GM23338 (cell line): ENCODE measurements around the gene GDA. TPM values are rescaled to one million over a fixed set of nuclear protein-coding genes. Genes with fewer than 3 reads are reported as not detected.

Experiments
- ATAC-seq: fragments of 200-7000 bp; cut with Tn5 transposase; 3 replicates; pipeline ENCODE4 v1.9.1; 2020
- DNase-seq: peaks from one replicate; pipeline ENCODE4 v3.0.0-alpha.2; 2015; ENCODE audit warnings: low spot score
- H2AFZ ChIP-seq: fragments of 200-600 bp; sonication (generic); 2 replicates; pipeline ENCODE4 v1.8.0; 2016; ENCODE audit warnings: antibody characterized with exemption, mild to moderate bottlenecking, moderate library complexity
- H3F3A ChIP-seq: fragments of 200-600 bp; sonication (generic); replicated peaks from 2 replicates; pipeline ENCODE4 v1.8.0; 2017; ENCODE audit warnings: antibody characterized with exemption, mixed run types, low read depth
- H3K27ac ChIP-seq: fragments of 200-600 bp; sonication (generic); 2 replicates; pipeline ENCODE4 v1.6.1; 2016; ENCODE audit warnings: low read depth
- H3K27me3 ChIP-seq: fragments of 200-600 bp; sonication (generic); 2 replicates; pipeline ENCODE4 v1.8.0; 2016; ENCODE audit warnings: mild to moderate bottlenecking, mixed run types, moderate library complexity; ENCODE audit not compliant: insufficient read depth
- H3K36me3 ChIP-seq: fragments of 200-600 bp; sonication (generic); 2 replicates; pipeline ENCODE4 v1.8.0; 2016; ENCODE audit warnings: mild to moderate bottlenecking; ENCODE audit not compliant: insufficient read depth
- H3K4me1 ChIP-seq: fragments of 200-600 bp; sonication (generic); 2 replicates; pipeline ENCODE4 v1.8.0; 2016; ENCODE audit warnings: mild to moderate bottlenecking, moderate library complexity; ENCODE audit not compliant: insufficient read depth
- H3K4me2 ChIP-seq: fragments of 200-600 bp; sonication (generic); 2 replicates; pipeline ENCODE4 v1.7.1; 2017; ENCODE audit warnings: mixed run types
- H3K4me3 ChIP-seq: fragments of 200-600 bp; sonication (generic); 2 replicates; pipeline ENCODE4 v1.6.1; 2016; ENCODE audit warnings: mixed run types
- H3K79me2 ChIP-seq: fragments of 200-600 bp; sonication (generic); replicated peaks from 2 replicates; pipeline ENCODE4 v1.8.0; 2017; ENCODE audit warnings: mild to moderate bottlenecking; ENCODE audit not compliant: insufficient read depth
- H3K9me2 ChIP-seq: fragments of 200-600 bp; sonication (generic); 2 replicates; pipeline ENCODE4 v1.8.0; 2017; ENCODE audit not compliant: insufficient read depth
- H4K20me1 ChIP-seq: fragments of 200-600 bp; sonication (generic); replicated peaks from 2 replicates; pipeline ENCODE4 v1.8.0; 2017; ENCODE audit warnings: mild to moderate bottlenecking; ENCODE audit not compliant: insufficient read depth
- H3K27ac Mint-ChIP-seq: 2 replicates; pipeline ENCODE4 v1.8.0; 2020; ENCODE audit warnings: inconsistent platforms, mild to moderate bottlenecking, moderate library complexity, mixed read lengths
- H3K27me3 Mint-ChIP-seq: 3 replicates; pipeline ENCODE4 v1.8.0; 2022; ENCODE audit warnings: low read depth, mild to moderate bottlenecking, moderate library complexity, mixed read lengths, inconsistent platforms; ENCODE audit not compliant: insufficient read depth, poor library complexity
- H3K36me3 Mint-ChIP-seq: 3 replicates; pipeline ENCODE4 v1.8.0; 2021; ENCODE audit warnings: low read depth, mild to moderate bottlenecking, inconsistent platforms, moderate library complexity, mixed read lengths
- H3K4me1 Mint-ChIP-seq: 3 replicates; pipeline ENCODE4 v1.8.0; 2020; ENCODE audit warnings: mild to moderate bottlenecking, inconsistent platforms, mixed read lengths
- H3K4me3 Mint-ChIP-seq: 3 replicates; pipeline ENCODE4 v1.8.0; 2021; ENCODE audit warnings: moderate library complexity, mild to moderate bottlenecking, inconsistent platforms, mixed read lengths
- H3K9me3 Mint-ChIP-seq: 3 replicates; pipeline ENCODE4 v1.8.0; 2020; ENCODE audit warnings: moderate library complexity, mild to moderate bottlenecking, inconsistent platforms, mixed read lengths
- CREB1 ChIP-seq: fragments of 250-450 bp; sonication (Bioruptor Pico); IDR thresholded peaks from 2 replicates; pipeline ENCODE4 v1.5.0; 2020; ENCODE audit warnings: low read depth, mild to moderate bottlenecking, moderate library complexity
- JUNB ChIP-seq: IDR thresholded peaks from one replicate; pipeline ENCODE4 v1.6.1; 2016; ENCODE audit warnings: antibody characterized with exemption; ENCODE audit not compliant: unreplicated experiment
- NANOG ChIP-seq: IDR thresholded peaks from 2 replicates; pipeline ENCODE4 v1.6.1; 2016; ENCODE audit warnings: antibody characterized with exemption, borderline replicate concordance
- POLR2AphosphoS5 ChIP-seq: IDR thresholded peaks from 2 replicates; pipeline ENCODE4 v1.6.1; 2016; ENCODE audit warnings: antibody characterized with exemption, low read depth
- STAT1 ChIP-seq: IDR thresholded peaks from one replicate; pipeline ENCODE4 v1.6.1; 2016; ENCODE audit warnings: antibody characterized with exemption; ENCODE audit not compliant: unreplicated experiment
- ZNF114 ChIP-seq: fragments of 250-450 bp; sonication (Bioruptor Pico); IDR thresholded peaks from 2 replicates; pipeline ENCODE4 v1.5.0; 2020; ENCODE audit warnings: mild to moderate bottlenecking, moderate library complexity
- ZNF331 ChIP-seq: fragments of 250-450 bp; sonication (Bioruptor Pico); IDR thresholded peaks from 2 replicates; pipeline ENCODE4 v1.5.0; 2020; ENCODE audit warnings: low read depth, mild to moderate bottlenecking, moderate library complexity
- polyA plus RNA-seq: library from polyadenylated mRNA; unstranded; fragments of >200 nt; fragmentation: Nextera tagmentation; extraction: Ambion mirVana; gene quantifications from 2 replicates; pipeline ENCODE4 v1.2.1, GENCODE V29; 2016
- total RNA-seq: library from RNA; depleted of rRNA; stranded (reverse); fragments of >200 nt; shearing (Covaris generic); gene quantifications from 2 replicates; pipeline ENCODE4 v1.2.3, GENCODE V29; 2014
- TF ChIP-seq, protein P1 (sequence below), 2 experiments: fragments of 200-600 bp in 1 of 2; sonication (generic) in 1 of 2; conservative IDR thresholded peaks; 2 replicates each; pipeline versions ENCODE4 v1.5.1 to v1.6.1; 2016 to 2017; ENCODE audit warnings: antibody characterized with exemption in 2 of 2, low read depth in 2 of 2, mild to moderate bottlenecking in 2 of 2, moderate library complexity in 1 of 2
- TF ChIP-seq, protein P2 (sequence below): IDR thresholded peaks from 2 replicates; pipeline ENCODE4 v1.6.1; 2016; ENCODE audit warnings: antibody characterized with exemption
- TF ChIP-seq, protein P3 (sequence below): IDR thresholded peaks from one replicate; pipeline ENCODE4 v1.6.1; 2018; ENCODE audit warnings: antibody characterized with exemption; ENCODE audit not compliant: unreplicated experiment
- TF ChIP-seq, protein P4 (sequence below): fragments of 250-450 bp; sonication (Bioruptor Pico); IDR thresholded peaks from 2 replicates; pipeline ENCODE4 v1.5.0; 2020; ENCODE audit warnings: mild to moderate bottlenecking, moderate library complexity

GDA gene
- total and polyA plus RNA-seq, 2 experiments from 2014 or later, result 4.0 to 5.8 TPM

DNA sequence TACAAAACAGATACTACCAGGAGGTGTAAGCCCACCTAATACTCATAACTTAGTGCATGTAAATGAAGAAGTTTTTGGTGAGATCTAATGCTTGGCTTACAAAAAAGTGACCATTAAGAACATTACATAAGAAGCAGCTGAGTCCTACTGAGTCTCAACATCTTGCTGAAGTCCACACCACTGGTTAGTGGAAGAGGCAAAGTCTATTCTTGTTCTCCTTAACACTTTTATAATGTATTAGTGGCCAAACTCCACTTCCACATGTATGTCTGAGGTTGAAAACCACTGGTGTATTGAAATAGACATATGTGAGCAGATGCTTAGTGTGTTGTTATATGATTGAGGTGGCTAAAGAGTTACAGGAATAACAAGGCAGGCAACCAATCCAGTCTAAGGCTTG, 18.9 kb upstream of the GDA start (continued):
- TF ChIP-seq, protein P1, sequence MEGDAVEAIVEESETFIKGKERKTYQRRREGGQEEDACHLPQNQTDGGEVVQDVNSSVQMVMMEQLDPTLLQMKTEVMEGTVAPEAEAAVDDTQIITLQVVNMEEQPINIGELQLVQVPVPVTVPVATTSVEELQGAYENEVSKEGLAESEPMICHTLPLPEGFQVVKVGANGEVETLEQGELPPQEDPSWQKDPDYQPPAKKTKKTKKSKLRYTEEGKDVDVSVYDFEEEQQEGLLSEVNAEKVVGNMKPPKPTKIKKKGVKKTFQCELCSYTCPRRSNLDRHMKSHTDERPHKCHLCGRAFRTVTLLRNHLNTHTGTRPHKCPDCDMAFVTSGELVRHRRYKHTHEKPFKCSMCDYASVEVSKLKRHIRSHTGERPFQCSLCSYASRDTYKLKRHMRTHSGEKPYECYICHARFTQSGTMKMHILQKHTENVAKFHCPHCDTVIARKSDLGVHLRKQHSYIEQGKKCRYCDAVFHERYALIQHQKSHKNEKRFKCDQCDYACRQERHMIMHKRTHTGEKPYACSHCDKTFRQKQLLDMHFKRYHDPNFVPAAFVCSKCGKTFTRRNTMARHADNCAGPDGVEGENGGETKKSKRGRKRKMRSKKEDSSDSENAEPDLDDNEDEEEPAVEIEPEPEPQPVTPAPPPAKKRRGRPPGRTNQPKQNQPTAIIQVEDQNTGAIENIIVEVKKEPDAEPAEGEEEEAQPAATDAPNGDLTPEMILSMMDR (conservative IDR thresholded peaks at IDR 0.05; ENCODE audit: low read depth in 2 of 2), result no peak
- no peak for TF ChIP-seq ZNF114 (CRISPR knock-in tag)
- no peak for TF ChIP-seq JUNB
- no peak for TF ChIP-seq NANOG
- TF ChIP-seq, protein P2, sequence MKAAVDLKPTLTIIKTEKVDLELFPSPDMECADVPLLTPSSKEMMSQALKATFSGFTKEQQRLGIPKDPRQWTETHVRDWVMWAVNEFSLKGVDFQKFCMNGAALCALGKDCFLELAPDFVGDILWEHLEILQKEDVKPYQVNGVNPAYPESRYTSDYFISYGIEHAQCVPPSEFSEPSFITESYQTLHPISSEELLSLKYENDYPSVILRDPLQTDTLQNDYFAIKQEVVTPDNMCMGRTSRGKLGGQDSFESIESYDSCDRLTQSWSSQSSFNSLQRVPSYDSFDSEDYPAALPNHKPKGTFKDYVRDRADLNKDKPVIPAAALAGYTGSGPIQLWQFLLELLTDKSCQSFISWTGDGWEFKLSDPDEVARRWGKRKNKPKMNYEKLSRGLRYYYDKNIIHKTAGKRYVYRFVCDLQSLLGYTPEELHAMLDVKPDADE, result no peak
- no peak for TF ChIP-seq ZNF331 (CRISPR knock-in tag)
- TF ChIP-seq, protein P3, sequence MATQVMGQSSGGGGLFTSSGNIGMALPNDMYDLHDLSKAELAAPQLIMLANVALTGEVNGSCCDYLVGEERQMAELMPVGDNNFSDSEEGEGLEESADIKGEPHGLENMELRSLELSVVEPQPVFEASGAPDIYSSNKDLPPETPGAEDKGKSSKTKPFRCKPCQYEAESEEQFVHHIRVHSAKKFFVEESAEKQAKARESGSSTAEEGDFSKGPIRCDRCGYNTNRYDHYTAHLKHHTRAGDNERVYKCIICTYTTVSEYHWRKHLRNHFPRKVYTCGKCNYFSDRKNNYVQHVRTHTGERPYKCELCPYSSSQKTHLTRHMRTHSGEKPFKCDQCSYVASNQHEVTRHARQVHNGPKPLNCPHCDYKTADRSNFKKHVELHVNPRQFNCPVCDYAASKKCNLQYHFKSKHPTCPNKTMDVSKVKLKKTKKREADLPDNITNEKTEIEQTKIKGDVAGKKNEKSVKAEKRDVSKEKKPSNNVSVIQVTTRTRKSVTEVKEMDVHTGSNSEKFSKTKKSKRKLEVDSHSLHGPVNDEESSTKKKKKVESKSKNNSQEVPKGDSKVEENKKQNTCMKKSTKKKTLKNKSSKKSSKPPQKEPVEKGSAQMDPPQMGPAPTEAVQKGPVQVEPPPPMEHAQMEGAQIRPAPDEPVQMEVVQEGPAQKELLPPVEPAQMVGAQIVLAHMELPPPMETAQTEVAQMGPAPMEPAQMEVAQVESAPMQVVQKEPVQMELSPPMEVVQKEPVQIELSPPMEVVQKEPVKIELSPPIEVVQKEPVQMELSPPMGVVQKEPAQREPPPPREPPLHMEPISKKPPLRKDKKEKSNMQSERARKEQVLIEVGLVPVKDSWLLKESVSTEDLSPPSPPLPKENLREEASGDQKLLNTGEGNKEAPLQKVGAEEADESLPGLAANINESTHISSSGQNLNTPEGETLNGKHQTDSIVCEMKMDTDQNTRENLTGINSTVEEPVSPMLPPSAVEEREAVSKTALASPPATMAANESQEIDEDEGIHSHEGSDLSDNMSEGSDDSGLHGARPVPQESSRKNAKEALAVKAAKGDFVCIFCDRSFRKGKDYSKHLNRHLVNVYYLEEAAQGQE, result no peak
- no peak for TF ChIP-seq POLR2AphosphoS5
- no peak for TF ChIP-seq CREB1
- no peak for TF ChIP-seq STAT1

DNA sequence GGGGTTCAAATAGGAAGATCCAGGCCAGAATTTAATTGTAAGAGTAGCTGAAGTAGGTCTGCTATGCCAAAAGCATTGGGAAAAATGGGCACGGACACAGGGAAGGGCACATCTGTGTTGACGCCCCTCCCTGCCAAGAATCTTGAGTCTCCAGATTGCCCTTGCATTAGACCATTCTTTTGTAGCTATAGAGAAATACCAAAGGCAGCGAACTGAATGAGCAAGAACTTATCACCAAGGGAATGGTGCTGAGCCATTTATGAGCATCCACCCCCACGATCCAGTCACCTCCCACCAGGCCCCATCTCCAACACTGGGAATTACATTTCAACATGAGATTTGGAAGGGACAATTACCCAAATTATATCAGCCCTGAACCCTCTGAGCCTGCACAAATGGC, 18.0 kb upstream of the GDA start:
- Mint-ChIP-seq H3K27ac (no peak overlapping the region), H3K9me3 (0 out of 3 replicates have a peak, but pooled peaks cover 1% of the 10 kb centered on the region), H3K4me3 (no peak overlapping the region), H3K27me3 (no peaks in the 10 kb centered on the region), H3K4me1 (no peaks in the 10 kb centered on the region), H3K36me3 (no peaks in the 10 kb centered on the region)
- H3K79me2 ChIP-seq, result no peaks in the 10 kb centered on the region
- ATAC-seq (no peak), DNase-seq (no peak)
- no peaks in the 10 kb centered on the region for H3K27me3 ChIP-seq
- no peaks in the 10 kb centered on the region for H3K9me2 ChIP-seq
- no peaks in the 10 kb centered on the region for H4K20me1 ChIP-seq
- no peak overlapping the region for H3K4me2 ChIP-seq
- no peaks in the 10 kb centered on the region for H3K36me3 ChIP-seq
- no peaks in the 10 kb centered on the region for H3F3A ChIP-seq
- no peaks in the 10 kb centered on the region for H3K4me1 ChIP-seq
- no peak overlapping the region for H2AFZ ChIP-seq
- H3K27ac ChIP-seq, result no peak overlapping the region
- no peak overlapping the region for H3K4me3 ChIP-seq
- TF ChIP-seq, protein P1 (conservative IDR thresholded peaks at IDR 0.05; ENCODE audit: low read depth in 2 of 2), result no peak
- TF ChIP-seq, protein P4, sequence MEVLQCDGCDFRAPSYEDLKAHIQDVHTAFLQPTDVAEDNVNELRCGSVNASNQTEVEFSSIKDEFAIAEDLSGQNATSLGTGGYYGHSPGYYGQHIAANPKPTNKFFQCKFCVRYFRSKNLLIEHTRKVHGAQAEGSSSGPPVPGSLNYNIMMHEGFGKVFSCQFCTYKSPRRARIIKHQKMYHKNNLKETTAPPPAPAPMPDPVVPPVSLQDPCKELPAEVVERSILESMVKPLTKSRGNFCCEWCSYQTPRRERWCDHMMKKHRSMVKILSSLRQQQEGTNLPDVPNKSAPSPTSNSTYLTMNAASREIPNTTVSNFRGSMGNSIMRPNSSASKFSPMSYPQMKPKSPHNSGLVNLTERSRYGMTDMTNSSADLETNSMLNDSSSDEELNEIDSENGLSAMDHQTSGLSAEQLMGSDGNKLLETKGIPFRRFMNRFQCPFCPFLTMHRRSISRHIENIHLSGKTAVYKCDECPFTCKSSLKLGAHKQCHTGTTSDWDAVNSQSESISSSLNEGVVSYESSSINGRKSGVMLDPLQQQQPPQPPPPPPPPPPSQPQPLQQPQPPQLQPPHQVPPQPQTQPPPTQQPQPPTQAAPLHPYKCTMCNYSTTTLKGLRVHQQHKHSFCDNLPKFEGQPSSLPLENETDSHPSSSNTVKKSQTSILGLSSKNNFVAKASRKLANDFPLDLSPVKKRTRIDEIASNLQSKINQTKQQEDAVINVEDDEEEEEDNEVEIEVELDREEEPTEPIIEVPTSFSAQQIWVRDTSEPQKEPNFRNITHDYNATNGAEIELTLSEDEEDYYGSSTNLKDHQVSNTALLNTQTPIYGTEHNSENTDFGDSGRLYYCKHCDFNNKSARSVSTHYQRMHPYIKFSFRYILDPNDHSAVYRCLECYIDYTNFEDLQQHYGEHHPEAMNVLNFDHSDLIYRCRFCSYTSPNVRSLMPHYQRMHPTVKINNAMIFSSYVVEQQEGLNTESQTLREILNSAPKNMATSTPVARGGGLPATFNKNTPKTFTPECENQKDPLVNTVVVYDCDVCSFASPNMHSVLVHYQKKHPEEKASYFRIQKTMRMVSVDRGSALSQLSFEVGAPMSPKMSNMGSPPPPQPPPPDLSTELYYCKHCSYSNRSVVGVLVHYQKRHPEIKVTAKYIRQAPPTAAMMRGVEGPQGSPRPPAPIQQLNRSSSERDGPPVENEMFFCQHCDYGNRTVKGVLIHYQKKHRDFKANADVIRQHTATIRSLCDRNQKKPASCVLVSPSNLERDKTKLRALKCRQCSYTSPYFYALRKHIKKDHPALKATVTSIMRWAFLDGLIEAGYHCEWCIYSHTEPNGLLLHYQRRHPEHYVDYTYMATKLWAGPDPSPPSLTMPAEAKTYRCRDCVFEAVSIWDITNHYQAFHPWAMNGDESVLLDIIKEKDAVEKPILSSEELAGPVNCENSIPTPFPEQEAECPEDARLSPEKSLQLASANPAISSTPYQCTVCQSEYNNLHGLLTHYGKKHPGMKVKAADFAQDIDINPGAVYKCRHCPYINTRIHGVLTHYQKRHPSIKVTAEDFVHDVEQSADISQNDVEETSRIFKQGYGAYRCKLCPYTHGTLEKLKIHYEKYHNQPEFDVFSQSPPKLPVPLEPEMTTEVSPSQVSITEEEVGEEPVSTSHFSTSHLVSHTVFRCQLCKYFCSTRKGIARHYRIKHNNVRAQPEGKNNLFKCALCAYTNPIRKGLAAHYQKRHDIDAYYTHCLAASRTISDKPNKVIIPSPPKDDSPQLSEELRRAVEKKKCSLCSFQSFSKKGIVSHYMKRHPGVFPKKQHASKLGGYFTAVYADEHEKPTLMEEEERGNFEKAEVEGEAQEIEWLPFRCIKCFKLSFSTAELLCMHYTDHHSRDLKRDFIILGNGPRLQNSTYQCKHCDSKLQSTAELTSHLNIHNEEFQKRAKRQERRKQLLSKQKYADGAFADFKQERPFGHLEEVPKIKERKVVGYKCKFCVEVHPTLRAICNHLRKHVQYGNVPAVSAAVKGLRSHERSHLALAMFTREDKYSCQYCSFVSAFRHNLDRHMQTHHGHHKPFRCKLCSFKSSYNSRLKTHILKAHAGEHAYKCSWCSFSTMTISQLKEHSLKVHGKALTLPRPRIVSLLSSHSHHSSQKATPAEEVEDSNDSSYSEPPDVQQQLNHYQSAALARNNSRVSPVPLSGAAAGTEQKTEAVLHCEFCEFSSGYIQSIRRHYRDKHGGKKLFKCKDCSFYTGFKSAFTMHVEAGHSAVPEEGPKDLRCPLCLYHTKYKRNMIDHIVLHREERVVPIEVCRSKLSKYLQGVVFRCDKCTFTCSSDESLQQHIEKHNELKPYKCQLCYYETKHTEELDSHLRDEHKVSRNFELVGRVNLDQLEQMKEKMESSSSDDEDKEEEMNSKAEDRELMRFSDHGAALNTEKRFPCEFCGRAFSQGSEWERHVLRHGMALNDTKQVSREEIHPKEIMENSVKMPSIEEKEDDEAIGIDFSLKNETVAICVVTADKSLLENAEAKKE, result no peak
- TF ChIP-seq JUNB (no peak), STAT1 (no peak)
